ENCODE results near the gene UBE3A. TPM values are rescaled to one million over a fixed set of nuclear protein-coding genes. Genes with fewer than 3 reads are reported as not detected.
A peak's percentile ranks its signal among the peaks of the same experiment; 100 is the strongest.

UBE3A gene
- polyA plus RNA-seq, 1 of the 3 experiments (the other 2 are of a cell fraction), result 9.7 TPM

DNA sequence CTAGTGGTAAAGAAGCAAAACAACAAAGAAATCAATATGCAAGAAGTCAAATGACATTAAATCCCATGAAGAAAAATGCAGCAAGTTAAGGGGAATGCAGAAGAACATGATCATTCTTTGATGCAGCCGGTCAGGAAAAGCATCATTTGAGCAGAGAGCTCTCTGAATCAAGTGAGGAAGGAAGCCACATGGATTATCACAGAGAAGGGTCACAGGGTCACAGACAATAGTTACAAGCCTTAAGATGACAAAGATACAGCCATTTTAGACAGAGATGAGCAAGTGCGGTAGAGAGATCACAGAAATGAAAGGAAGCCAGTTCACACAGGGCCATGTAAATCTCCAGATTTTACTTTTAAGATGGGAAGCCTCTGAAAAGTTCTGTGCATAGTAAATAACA is 43.9 kb downstream of the UBE3A start:
- Histone ChIP-seq H3K4me1 (ENCODE audit: control insufficient read depth in 1 of 2, insufficient read depth in 2 of 2, low read depth in 1 of 2, low read length in 1 of 2) (peaks cover 0 to 9% of the 10 kb centered on the region in 2 experiments; a peak in 1 of 4 replicates), H3K4me3 (ENCODE audit: low read depth in 2 of 2, low read length in 1 of 2) (no peak overlapping the region), H3K27ac (ENCODE audit: low read depth in 2 of 2, low read length in 1 of 2) (no peak overlapping the region), H2AFZ (ENCODE audit: low read depth) (no peak overlapping the region), H3K36me3 (replicated peaks in 1 of 2; ENCODE audit: control insufficient read depth in 1 of 2, insufficient read depth in 2 of 2, low read length in 1 of 2) (peaks cover 6 to 25% of the 10 kb centered on the region in 2 experiments), H3K9ac (no peak overlapping the region), H3K9me2 (no peaks in the 10 kb centered on the region), H3F3A (replicated peaks; ENCODE audit: insufficient read depth) (peaks cover 9% of the 10 kb centered on the region), H3K79me2 (ENCODE audit: insufficient read depth) (peaks cover 77% of the 10 kb centered on the region; the same call in 1 of the 2 replicates), H4K20me1 (ENCODE audit: insufficient read depth) (peaks cover 18% of the 10 kb centered on the region; the same call in 1 of the 2 replicates), H3K27me3 (ENCODE audit: insufficient read depth) (no peaks in the 10 kb centered on the region), H3K4me2 (no peak overlapping the region), H3K9me3 (no peaks in the 10 kb centered on the region)
- WGBS (ENCODE audit: low lambda C conversion rate), result 93% methylated on average over 2 of the region's 2 CpGs
- no peak for TF ChIP-seq GABPA (IDR thresholded peaks at IDR 0.05; ENCODE audit: low read depth)
- no peak for TF ChIP-seq TAF1 (IDR thresholded peaks at IDR 0.05; ENCODE audit: borderline replicate concordance, low read depth, low read length)
- no peak for TF ChIP-seq GATA2 (CRISPR knock-in tag; IDR thresholded peaks at IDR 0.05)
- TF ChIP-seq, protein P1, sequence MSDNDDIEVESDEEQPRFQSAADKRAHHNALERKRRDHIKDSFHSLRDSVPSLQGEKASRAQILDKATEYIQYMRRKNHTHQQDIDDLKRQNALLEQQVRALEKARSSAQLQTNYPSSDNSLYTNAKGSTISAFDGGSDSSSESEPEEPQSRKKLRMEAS (IDR thresholded peaks at IDR 0.05; ENCODE audit: low read depth), result no peak
- no peak for TF ChIP-seq FOXM1 (IDR thresholded peaks at IDR 0.05; ENCODE audit: low read depth)
- TF ChIP-seq, protein P2, sequence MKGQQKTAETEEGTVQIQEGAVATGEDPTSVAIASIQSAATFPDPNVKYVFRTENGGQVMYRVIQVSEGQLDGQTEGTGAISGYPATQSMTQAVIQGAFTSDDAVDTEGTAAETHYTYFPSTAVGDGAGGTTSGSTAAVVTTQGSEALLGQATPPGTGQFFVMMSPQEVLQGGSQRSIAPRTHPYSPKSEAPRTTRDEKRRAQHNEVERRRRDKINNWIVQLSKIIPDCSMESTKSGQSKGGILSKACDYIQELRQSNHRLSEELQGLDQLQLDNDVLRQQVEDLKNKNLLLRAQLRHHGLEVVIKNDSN (IDR thresholded peaks at IDR 0.05; ENCODE audit: borderline replicate concordance, low read depth), result no peak
- TF ChIP-seq NFIC (IDR thresholded peaks at IDR 0.05; ENCODE audit: borderline replicate concordance), result no peak
- TF ChIP-seq RAD21 (IDR thresholded peaks at IDR 0.05; ENCODE audit: low read length), result no peak
- TF ChIP-seq TEAD4 (IDR thresholded peaks at IDR 0.05; ENCODE audit: borderline replicate concordance, insufficient read depth), result no peak
- TF ChIP-seq NRF1 (IDR thresholded peaks at IDR 0.05; ENCODE audit: low read depth, low read length), result no peak
- no peak for TF ChIP-seq ELF1 (IDR thresholded peaks at IDR 0.05)
- no peak for TF ChIP-seq POLR2AphosphoS5 (IDR thresholded peaks at IDR 0.05; ENCODE audit: low read depth, low read length)
- TF ChIP-seq FOSL2 (IDR thresholded peaks at IDR 0.05; ENCODE audit: borderline replicate concordance, low read depth), result no peak
- no peak for TF ChIP-seq CHD2 (IDR thresholded peaks at IDR 0.05; ENCODE audit: low read length, partially characterized antibody)
- TF ChIP-seq MEF2A (IDR thresholded peaks at IDR 0.05; ENCODE audit: borderline replicate concordance, low read depth), result no peak
- DNase-seq, result no peak
- ChIA-PET POLR2A (no interaction called here), CTCF (no interaction called here)

DNA sequence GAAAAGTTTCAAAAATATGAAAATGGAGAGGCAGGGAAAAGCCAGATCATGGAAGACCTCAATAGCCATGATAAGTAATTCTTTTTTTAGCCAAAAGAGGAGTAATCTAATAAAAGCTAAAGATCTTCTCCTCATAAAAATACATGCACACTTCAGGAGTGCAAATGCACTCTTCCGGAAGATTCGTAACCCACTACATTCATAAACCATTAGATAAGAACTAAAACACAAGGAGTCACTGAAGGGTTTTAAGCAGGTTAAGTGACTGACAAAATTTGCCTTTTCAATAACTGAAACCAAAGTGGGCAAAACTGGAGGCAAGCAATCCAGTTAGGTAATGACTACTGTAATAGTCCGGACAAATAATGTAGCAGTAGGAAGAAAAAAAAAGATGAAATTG is 46.0 kb downstream of the UBE3A start:
- Histone ChIP-seq H3K9me3 (no peaks in the 10 kb centered on the region), H3K4me3 (ENCODE audit: low read depth in 2 of 2, low read length in 1 of 2) (no peak overlapping the region), H3K9ac (no peak overlapping the region), H2AFZ (ENCODE audit: low read depth) (no peak overlapping the region), H3K4me2 (0 out of 2 replicates have a peak overlapping the region, but pooled peaks have one; percentile 39), H3K27me3 (ENCODE audit: insufficient read depth) (no peaks in the 10 kb centered on the region), H3F3A (replicated peaks; ENCODE audit: insufficient read depth) (peaks cover 9% of the 10 kb centered on the region), H3K4me1 (ENCODE audit: control insufficient read depth in 1 of 2, insufficient read depth in 2 of 2, low read depth in 1 of 2, low read length in 1 of 2) (peaks cover 0 to 9% of the 10 kb centered on the region in 2 experiments; a peak in 1 of 4 replicates), H3K9me2 (no peaks in the 10 kb centered on the region), H4K20me1 (ENCODE audit: insufficient read depth) (peaks cover 18% of the 10 kb centered on the region; the same call in 1 of the 2 replicates), H3K27ac (ENCODE audit: low read depth in 2 of 2, low read length in 1 of 2) (peak overlapping the region in 1 of 2 experiments; percentile 53; a peak in 3 of 4 replicates), H3K79me2 (ENCODE audit: insufficient read depth) (peaks cover 80% of the 10 kb centered on the region), H3K36me3 (replicated peaks in 1 of 2; ENCODE audit: control insufficient read depth in 1 of 2, insufficient read depth in 2 of 2, low read length in 1 of 2) (peaks cover 7 to 28% of the 10 kb centered on the region in 2 experiments)
- POLR2A ChIA-PET, result no interaction called here
- CTCF ChIA-PET, result no interaction called here
- no peak for DNase-seq
- TF ChIP-seq, protein P3, sequence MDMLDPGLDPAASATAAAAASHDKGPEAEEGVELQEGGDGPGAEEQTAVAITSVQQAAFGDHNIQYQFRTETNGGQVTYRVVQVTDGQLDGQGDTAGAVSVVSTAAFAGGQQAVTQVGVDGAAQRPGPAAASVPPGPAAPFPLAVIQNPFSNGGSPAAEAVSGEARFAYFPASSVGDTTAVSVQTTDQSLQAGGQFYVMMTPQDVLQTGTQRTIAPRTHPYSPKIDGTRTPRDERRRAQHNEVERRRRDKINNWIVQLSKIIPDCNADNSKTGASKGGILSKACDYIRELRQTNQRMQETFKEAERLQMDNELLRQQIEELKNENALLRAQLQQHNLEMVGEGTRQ (IDR thresholded peaks at IDR 0.05; ENCODE audit: borderline replicate concordance, low read depth, low read length), result no peak
- no peak for TF ChIP-seq FOXJ3 (CRISPR knock-in tag; IDR thresholded peaks at IDR 0.05)
- no peak for TF ChIP-seq POLR2AphosphoS5 (IDR thresholded peaks at IDR 0.05; ENCODE audit: low read depth, low read length)
- WGBS (ENCODE audit: low lambda C conversion rate), result 96% methylated on average over 3 of the region's 3 CpGs

Measured in SK-N-SH (cell line).